ENCODE results near the gene PTPN1.

DNA sequence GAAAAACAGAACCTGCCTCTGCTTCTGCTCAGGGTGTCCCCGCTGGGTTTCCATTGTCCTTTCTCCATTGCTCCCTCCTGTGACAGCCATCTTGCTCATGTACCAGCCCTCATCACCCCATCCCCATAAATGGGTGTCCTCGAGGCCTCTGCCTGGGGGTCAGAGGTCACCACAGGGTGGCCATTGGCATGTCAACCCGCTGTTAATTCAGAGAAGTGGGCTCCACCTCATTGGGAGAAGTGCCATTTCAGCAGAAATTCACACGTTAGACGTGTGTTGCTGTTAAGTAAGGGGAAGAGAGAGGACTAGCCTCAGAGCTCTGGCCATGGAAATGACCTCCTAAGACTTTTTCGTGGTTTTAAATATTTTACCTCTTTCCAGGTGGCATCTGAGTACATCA is 71.9 kb downstream of the PTPN1 start:
- TF ChIP-seq GATA2 (IDR thresholded peaks at IDR 0.05; ENCODE audit: low read depth, low read length) (no peak), GATA3 (IDR thresholded peaks at IDR 0.05; ENCODE audit: low read depth, low read length) (no peak)
